Stimulated activated CD4-positive, alpha-beta T cell treated with anti-CD3 and anti-CD28 coated beads, Interleukin-12 subunit alpha, Interleukin-12 subunit beta, amount 100 ng/mL, for 48 hours (primary cell): ENCODE data around the gene PEPD.

ENCODE experiments used
- DNase-seq, 3 donors: peaks; one replicate each; pipeline ENCODE4 v3.0.0-alpha.2; 2020; ENCODE audit warnings: low read depth in 2 of 3, low spot score in 1 of 3

Gene PEPD

GRCh38 chr19:33546656-33547055 is 25.1 kb upstream of the PEPD start:
- DNase-seq, result no peak

- no peak for DNase-seq
Observed at GRCh38 chr19:33545217-33545981, 23.8 kb upstream of the PEPD start.

GRCh38 chr19:33535226-33535625 is 13.6 kb upstream of the PEPD start:
- DNase-seq, result no peak

- DNase-seq, result no peak
Observed at GRCh38 chr19:33532859-33533460, 11.4 kb upstream of the PEPD start.

- DNase-seq, result no peak
Observed at GRCh38 chr19:33530842-33531241, 9.3 kb upstream of the PEPD start.

- no peak for DNase-seq
Observed at GRCh38 chr19:33530296-33530695, 8.7 kb upstream of the PEPD start.

- no peak for DNase-seq
Observed at GRCh38 chr19:33529094-33529676, 7.6 kb upstream of the PEPD start.

- no peak for DNase-seq
Observed at GRCh38 chr19:33528404-33528803, 6.8 kb upstream of the PEPD start.

- DNase-seq, result no peak
Observed at GRCh38 chr19:33527125-33527524, 5.5 kb upstream of the PEPD start.

- no peak for DNase-seq
Observed at GRCh38 chr19:33524024-33524664, 2.6 kb upstream of the PEPD start.

- DNase-seq, result no peak
Observed at GRCh38 chr19:33523167-33523566, 1.6 kb upstream of the PEPD start.

- DNase-seq, result no peak
Observed at GRCh38 chr19:33522371-33522662, 726 bp upstream of the PEPD start.

GRCh38 chr19:33520844-33521479 is 629 bp downstream of the PEPD start:
- no peak for DNase-seq

- no peak for DNase-seq
Observed at GRCh38 chr19:33520048-33520643, 1.4 kb downstream of the PEPD start.

- no peak for DNase-seq
Observed at GRCh38 chr19:33519416-33519815, 2.2 kb downstream of the PEPD start.

- no peak for DNase-seq
Observed at GRCh38 chr19:33518541-33518940, 3.0 kb downstream of the PEPD start.

GRCh38 chr19:33517922-33518321 is 3.7 kb downstream of the PEPD start:
- no peak for DNase-seq

- no peak for DNase-seq
Observed at GRCh38 chr19:33515921-33516320, 5.7 kb downstream of the PEPD start.

- DNase-seq, result no peak
Observed at GRCh38 chr19:33514885-33515551, 6.6 kb downstream of the PEPD start.

GRCh38 chr19:33513424-33513823 is 8.2 kb downstream of the PEPD start:
- no peak for DNase-seq

GRCh38 chr19:33512580-33513137 is 8.9 kb downstream of the PEPD start:
- no peak for DNase-seq
